Measurements from ENCODE around the gene TDG.

The TDG gene

GRCh38 chr12:103957865-103958388, 7.7 kb upstream of the TDG start:
- DNase-seq (ENCODE audit: low read depth, low spot score) = no peak
- H3K4me3 ChIP-seq (ENCODE audit: low read length) = peak overlapping the region; percentile 96

GRCh38 chr12:103958621-103959020, 7.1 kb upstream of the TDG start:
- no peak for DNase-seq (ENCODE audit: low read depth, low spot score)
- H3K4me3 ChIP-seq (ENCODE audit: low read length) = no peak overlapping the region

- no peak for DNase-seq (ENCODE audit: low read depth, low spot score)
- H3K4me3 ChIP-seq (ENCODE audit: low read length) = no peak overlapping the region
These were observed 5.0 kb upstream of the TDG start for GRCh38 chr12:103960616-103961227.

- DNase-seq (ENCODE audit: low read depth, low spot score) = no peak
These were observed 3.2 kb upstream of the TDG start for GRCh38 chr12:103962493-103962892.

GRCh38 chr12:103964805-103965204, 867 bp upstream of the TDG start:
- peak overlapping the region; percentile 82 for H3K4me3 ChIP-seq (ENCODE audit: low read length)
- no peak for DNase-seq (ENCODE audit: low read depth, low spot score)

More at GRCh38 chr12:103962493-103962892, 3.2 kb upstream of the TDG start:
- no peak overlapping the region for H3K4me3 ChIP-seq (ENCODE audit: low read length)

- no peak for DNase-seq (ENCODE audit: low read depth, low spot score)
These were observed 450 bp upstream of the TDG start for GRCh38 chr12:103965255-103965589.

GRCh38 chr12:103966736-103967135, 1.1 kb downstream of the TDG start:
- peak overlapping the region; percentile 82 for H3K4me3 ChIP-seq (ENCODE audit: low read length)
- DNase-seq (ENCODE audit: low read depth, low spot score) = no peak

More at GRCh38 chr12:103965255-103965589, 450 bp upstream of the TDG start:
- H3K4me3 ChIP-seq (ENCODE audit: low read length) = peak overlapping the region; percentile 82

GRCh38 chr12:103969391-103969790, 3.7 kb downstream of the TDG start:
- no peak overlapping the region for H3K4me3 ChIP-seq (ENCODE audit: low read length)
- DNase-seq (ENCODE audit: low read depth, low spot score) = no peak

GRCh38 chr12:103973909-103974308, 8.2 kb downstream of the TDG start:
- no peak for DNase-seq (ENCODE audit: low read depth, low spot score)
- H3K4me3 ChIP-seq (ENCODE audit: low read length) = no peak overlapping the region

GRCh38 chr12:103975368-103975767, 9.7 kb downstream of the TDG start:
- DNase-seq (ENCODE audit: low read depth, low spot score) = no peak
- no peak overlapping the region for H3K4me3 ChIP-seq (ENCODE audit: low read length)

- no peak for DNase-seq (ENCODE audit: low read depth, low spot score)
- no peak overlapping the region for H3K4me3 ChIP-seq (ENCODE audit: low read length)
These were observed 12.8 kb downstream of the TDG start for GRCh38 chr12:103978384-103978982.

- DNase-seq (ENCODE audit: low read depth, low spot score) = no peak
- no peak overlapping the region for H3K4me3 ChIP-seq (ENCODE audit: low read length)
These were observed 21.2 kb downstream of the TDG start for GRCh38 chr12:103986829-103987228.

GRCh38 chr12:103994235-103994634, 28.6 kb downstream of the TDG start:
- H3K4me3 ChIP-seq (ENCODE audit: low read length) = no peak overlapping the region
- no peak for DNase-seq (ENCODE audit: low read depth, low spot score)

GRCh38 chr12:103996595-103996994, 30.9 kb downstream of the TDG start:
- no peak overlapping the region for H3K4me3 ChIP-seq (ENCODE audit: low read length)

GRCh38 chr12:103997286-103997900, 31.7 kb downstream of the TDG start:
- no peak for DNase-seq (ENCODE audit: low read depth, low spot score)
- no peak overlapping the region for H3K4me3 ChIP-seq (ENCODE audit: low read length)

More at GRCh38 chr12:103996595-103996994, 30.9 kb downstream of the TDG start:
- no peak for DNase-seq (ENCODE audit: low read depth, low spot score)

GRCh38 chr12:103998976-103999375, 33.3 kb downstream of the TDG start:
- H3K4me3 ChIP-seq (ENCODE audit: low read length) = no peak overlapping the region
- no peak for DNase-seq (ENCODE audit: low read depth, low spot score)

- H3K4me3 ChIP-seq (ENCODE audit: low read length) = no peak overlapping the region
- DNase-seq (ENCODE audit: low read depth, low spot score) = no peak
These were observed 35.2 kb downstream of the TDG start for GRCh38 chr12:104000807-104001434.

GRCh38 chr12:104002686-104003085, 37.0 kb downstream of the TDG start:
- H3K4me3 ChIP-seq (ENCODE audit: low read length) = no peak overlapping the region
- no peak for DNase-seq (ENCODE audit: low read depth, low spot score)

GRCh38 chr12:104003596-104003995, 37.9 kb downstream of the TDG start:
- H3K4me3 ChIP-seq (ENCODE audit: low read length) = no peak overlapping the region
- DNase-seq (ENCODE audit: low read depth, low spot score) = no peak

GRCh38 chr12:104006929-104007328, 41.3 kb downstream of the TDG start:
- H3K4me3 ChIP-seq (ENCODE audit: low read length) = no peak overlapping the region
- DNase-seq (ENCODE audit: low read depth, low spot score) = no peak

All from Jurkat, Clone E6-1 (cell line).